GM21447 (cell line): ENCODE results near the gene EFCAB8.
"Not testable (repeated sequence)": the region's sequence is repeated elsewhere in the genome, so short reads cannot be mapped to it uniquely, and the experiment has no call there.

Source experiments
- ATAC-seq: cut with Tn5 transposase; IDR thresholded peaks from one replicate; pipeline ENCODE4 v1.9.1; 2021; ENCODE audit not compliant: unreplicated experiment

Gene EFCAB8

GRCh38 chr20:32950539-32950938, 91.8 kb downstream of the EFCAB8 start:
- ATAC-seq, result not testable (repeated sequence)

- no peak for ATAC-seq
Observed at GRCh38 chr20:32957459-32957858, 98.7 kb downstream of the EFCAB8 start.

GRCh38 chr20:32958574-32958973, 99.9 kb downstream of the EFCAB8 start:
- ATAC-seq, result no peak

GRCh38 chr20:32959351-32960221, 100.9 kb downstream of the EFCAB8 start:
- no peak for ATAC-seq

- ATAC-seq, result no peak
Observed at GRCh38 chr20:32960222-32960518, 101.4 kb downstream of the EFCAB8 start.

- no peak for ATAC-seq
Observed at GRCh38 chr20:32960849-32961731, 102.4 kb downstream of the EFCAB8 start.

- no peak for ATAC-seq
Observed at GRCh38 chr20:32962053-32962452, 103.3 kb downstream of the EFCAB8 start.

GRCh38 chr20:32962646-32963045, 103.9 kb downstream of the EFCAB8 start:
- ATAC-seq, result not testable (repeated sequence)

- no peak for ATAC-seq
Observed at GRCh38 chr20:32963176-32963575, 104.5 kb downstream of the EFCAB8 start.

- no peak for ATAC-seq
Observed at GRCh38 chr20:32964575-32964974, 105.9 kb downstream of the EFCAB8 start.

GRCh38 chr20:32965115-32965514, 106.4 kb downstream of the EFCAB8 start:
- ATAC-seq, result no peak

- no peak for ATAC-seq
Observed at GRCh38 chr20:32965581-32966373, 107.1 kb downstream of the EFCAB8 start.

- no peak for ATAC-seq
Observed at GRCh38 chr20:32966382-32966781, 107.7 kb downstream of the EFCAB8 start.

- no peak for ATAC-seq
Observed at GRCh38 chr20:32966881-32967781, 108.4 kb downstream of the EFCAB8 start.

- ATAC-seq, result no peak
Observed at GRCh38 chr20:32967961-32968457, 109.3 kb downstream of the EFCAB8 start.

- ATAC-seq, result no peak
Observed at GRCh38 chr20:32968478-32969241, 109.9 kb downstream of the EFCAB8 start.

- no peak for ATAC-seq
Observed at GRCh38 chr20:32969356-32970114, 110.8 kb downstream of the EFCAB8 start.

- no peak for ATAC-seq
Observed at GRCh38 chr20:32970115-32970972, 111.6 kb downstream of the EFCAB8 start.
